GM18505 (cell line): Measurements from ENCODE around the gene LORICRIN.

Experiments
- ATAC-seq: cut with Tn5 transposase; IDR thresholded peaks from one replicate; pipeline ENCODE4 v1.9.1; 2021; ENCODE audit not compliant: unreplicated experiment
- POLR2A ChIP-seq: IDR thresholded peaks from 4 replicates; pipeline ENCODE4 v1.6.1; 2011; ENCODE audit warnings: borderline replicate concordance; ENCODE audit not compliant: insufficient read depth, insufficient read length; ENCODE audit errors: extremely low read depth

The LORICRIN gene

GRCh38 chr1:153231785-153232184, 27.7 kb upstream of the LORICRIN start:
- TF ChIP-seq POLR2A: no peak
- ATAC-seq: no peak

- no peak for ATAC-seq
- no peak for TF ChIP-seq POLR2A
These were observed 26.9 kb upstream of the LORICRIN start for GRCh38 chr1:153232553-153232952.

- ATAC-seq: no peak
These were observed 26.0 kb upstream of the LORICRIN start for GRCh38 chr1:153233448-153233847.

GRCh38 chr1:153238527-153238926, 21.0 kb upstream of the LORICRIN start:
- no peak for ATAC-seq
- TF ChIP-seq POLR2A: no peak

More at GRCh38 chr1:153233448-153233847, 26.0 kb upstream of the LORICRIN start:
- no peak for TF ChIP-seq POLR2A

- TF ChIP-seq POLR2A: no peak
- ATAC-seq: no peak
These were observed 17.3 kb upstream of the LORICRIN start for GRCh38 chr1:153242160-153242559.

GRCh38 chr1:153245466-153245865, 14.0 kb upstream of the LORICRIN start:
- ATAC-seq: no peak
- TF ChIP-seq POLR2A: no peak

GRCh38 chr1:153246018-153246417, 13.5 kb upstream of the LORICRIN start:
- no peak for TF ChIP-seq POLR2A
- ATAC-seq: no peak

- no peak for ATAC-seq
- no peak for TF ChIP-seq POLR2A
These were observed 12.7 kb upstream of the LORICRIN start for GRCh38 chr1:153246825-153247224.

- TF ChIP-seq POLR2A: no peak
- no peak for ATAC-seq
These were observed 11.2 kb upstream of the LORICRIN start for GRCh38 chr1:153248176-153248879.

GRCh38 chr1:153250166-153250565, 9.3 kb upstream of the LORICRIN start:
- ATAC-seq: no peak
- TF ChIP-seq POLR2A: no peak

- TF ChIP-seq POLR2A: no peak
- no peak for ATAC-seq
These were observed 8.4 kb upstream of the LORICRIN start for GRCh38 chr1:153251087-153251486.

GRCh38 chr1:153251562-153251961, 7.9 kb upstream of the LORICRIN start:
- ATAC-seq: no peak
- no peak for TF ChIP-seq POLR2A

- TF ChIP-seq POLR2A: no peak
- no peak for ATAC-seq
These were observed 7.5 kb upstream of the LORICRIN start for GRCh38 chr1:153251988-153252387.

- no peak for ATAC-seq
These were observed 6.4 kb upstream of the LORICRIN start for GRCh38 chr1:153253076-153253475.

GRCh38 chr1:153253693-153254092, 5.8 kb upstream of the LORICRIN start:
- no peak for TF ChIP-seq POLR2A
- ATAC-seq: no peak

More at GRCh38 chr1:153253076-153253475, 6.4 kb upstream of the LORICRIN start:
- TF ChIP-seq POLR2A: no peak
